HL-60 (cell line): ENCODE data around the gene KIAA1671.

Experiments used
- GABPA ChIP-seq: IDR thresholded peaks from 2 replicates; pipeline ENCODE4 v1.6.1; 2012; ENCODE audit warnings: low read depth
- POLR2AphosphoS5 ChIP-seq: IDR thresholded peaks from 2 replicates; pipeline ENCODE4 v1.6.1; 2012; ENCODE audit warnings: low read depth
- TF ChIP-seq, protein P1 (sequence below): IDR thresholded peaks from one replicate; pipeline ENCODE4 v1.5.1; 2011; ENCODE audit warnings: low read length, control low read depth, inconsistent platforms; ENCODE audit not compliant: insufficient read depth
- TF ChIP-seq, protein P2 (sequence below): IDR thresholded peaks from 2 replicates; pipeline ENCODE4 v1.6.1; 2012; ENCODE audit warnings: low read depth; ENCODE audit not compliant: insufficient replicate concordance

DNA sequence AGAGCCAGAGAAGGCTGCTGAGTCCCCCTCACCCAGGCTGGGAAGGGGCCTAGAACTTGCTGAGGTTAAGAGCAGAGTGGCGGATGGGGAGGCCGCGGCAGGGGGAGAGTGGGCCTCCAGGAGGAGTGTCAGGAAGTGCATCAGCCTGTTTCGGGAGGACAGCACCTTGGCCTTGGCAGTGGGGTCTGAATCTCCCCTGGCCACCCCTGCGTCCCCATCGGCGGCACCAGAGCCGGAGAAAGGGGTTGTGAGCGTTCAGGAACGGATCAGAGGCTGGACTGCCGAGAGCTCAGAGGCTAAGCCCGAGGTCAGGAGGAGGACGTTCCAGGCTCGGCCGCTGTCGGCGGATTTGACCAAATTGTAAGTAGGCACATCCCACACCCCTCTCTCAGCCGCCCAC is 76.7 kb downstream of the KIAA1671 start:
- TF ChIP-seq, protein P1, sequence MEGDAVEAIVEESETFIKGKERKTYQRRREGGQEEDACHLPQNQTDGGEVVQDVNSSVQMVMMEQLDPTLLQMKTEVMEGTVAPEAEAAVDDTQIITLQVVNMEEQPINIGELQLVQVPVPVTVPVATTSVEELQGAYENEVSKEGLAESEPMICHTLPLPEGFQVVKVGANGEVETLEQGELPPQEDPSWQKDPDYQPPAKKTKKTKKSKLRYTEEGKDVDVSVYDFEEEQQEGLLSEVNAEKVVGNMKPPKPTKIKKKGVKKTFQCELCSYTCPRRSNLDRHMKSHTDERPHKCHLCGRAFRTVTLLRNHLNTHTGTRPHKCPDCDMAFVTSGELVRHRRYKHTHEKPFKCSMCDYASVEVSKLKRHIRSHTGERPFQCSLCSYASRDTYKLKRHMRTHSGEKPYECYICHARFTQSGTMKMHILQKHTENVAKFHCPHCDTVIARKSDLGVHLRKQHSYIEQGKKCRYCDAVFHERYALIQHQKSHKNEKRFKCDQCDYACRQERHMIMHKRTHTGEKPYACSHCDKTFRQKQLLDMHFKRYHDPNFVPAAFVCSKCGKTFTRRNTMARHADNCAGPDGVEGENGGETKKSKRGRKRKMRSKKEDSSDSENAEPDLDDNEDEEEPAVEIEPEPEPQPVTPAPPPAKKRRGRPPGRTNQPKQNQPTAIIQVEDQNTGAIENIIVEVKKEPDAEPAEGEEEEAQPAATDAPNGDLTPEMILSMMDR = no peak
- TF ChIP-seq, protein P2, sequence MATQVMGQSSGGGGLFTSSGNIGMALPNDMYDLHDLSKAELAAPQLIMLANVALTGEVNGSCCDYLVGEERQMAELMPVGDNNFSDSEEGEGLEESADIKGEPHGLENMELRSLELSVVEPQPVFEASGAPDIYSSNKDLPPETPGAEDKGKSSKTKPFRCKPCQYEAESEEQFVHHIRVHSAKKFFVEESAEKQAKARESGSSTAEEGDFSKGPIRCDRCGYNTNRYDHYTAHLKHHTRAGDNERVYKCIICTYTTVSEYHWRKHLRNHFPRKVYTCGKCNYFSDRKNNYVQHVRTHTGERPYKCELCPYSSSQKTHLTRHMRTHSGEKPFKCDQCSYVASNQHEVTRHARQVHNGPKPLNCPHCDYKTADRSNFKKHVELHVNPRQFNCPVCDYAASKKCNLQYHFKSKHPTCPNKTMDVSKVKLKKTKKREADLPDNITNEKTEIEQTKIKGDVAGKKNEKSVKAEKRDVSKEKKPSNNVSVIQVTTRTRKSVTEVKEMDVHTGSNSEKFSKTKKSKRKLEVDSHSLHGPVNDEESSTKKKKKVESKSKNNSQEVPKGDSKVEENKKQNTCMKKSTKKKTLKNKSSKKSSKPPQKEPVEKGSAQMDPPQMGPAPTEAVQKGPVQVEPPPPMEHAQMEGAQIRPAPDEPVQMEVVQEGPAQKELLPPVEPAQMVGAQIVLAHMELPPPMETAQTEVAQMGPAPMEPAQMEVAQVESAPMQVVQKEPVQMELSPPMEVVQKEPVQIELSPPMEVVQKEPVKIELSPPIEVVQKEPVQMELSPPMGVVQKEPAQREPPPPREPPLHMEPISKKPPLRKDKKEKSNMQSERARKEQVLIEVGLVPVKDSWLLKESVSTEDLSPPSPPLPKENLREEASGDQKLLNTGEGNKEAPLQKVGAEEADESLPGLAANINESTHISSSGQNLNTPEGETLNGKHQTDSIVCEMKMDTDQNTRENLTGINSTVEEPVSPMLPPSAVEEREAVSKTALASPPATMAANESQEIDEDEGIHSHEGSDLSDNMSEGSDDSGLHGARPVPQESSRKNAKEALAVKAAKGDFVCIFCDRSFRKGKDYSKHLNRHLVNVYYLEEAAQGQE = no peak
- no peak for TF ChIP-seq POLR2AphosphoS5
- no peak for TF ChIP-seq GABPA
